Neural cell (in vitro differentiated cells): ENCODE measurements around the gene SDK1. TPM values are rescaled to one million over a fixed set of nuclear protein-coding genes. Genes with fewer than 3 reads are reported as not detected.
"Not testable (repeated sequence)": the region's sequence is repeated elsewhere in the genome, so short reads cannot be mapped to it uniquely, and the experiment has no call there.

Source experiments
- H2AFZ ChIP-seq: fragments of 200-600, 300-800 bp; sonication (generic), shearing (Covaris generic); 2 replicates; pipeline ENCODE4 v1.6.0; 2014; ENCODE audit warnings: low read depth, mild to moderate bottlenecking, antibody characterized with exemption, low read length, moderate library complexity
- H3F3A ChIP-seq: fragments of 200-600 bp; shearing (Covaris generic); 2 replicates; pipeline ENCODE4 v1.6.1; 2016; ENCODE audit warnings: mild to moderate bottlenecking, moderate library complexity, mixed read lengths, antibody characterized with exemption, low read length; ENCODE audit not compliant: insufficient read depth, poor library complexity, severe bottlenecking
- H3K27ac ChIP-seq: fragments of 200-600, 300-800 bp; sonication (generic), shearing (Covaris generic); 2 replicates; pipeline ENCODE4 v1.5.1; 2014; ENCODE audit warnings: mild to moderate bottlenecking, low read length, moderate library complexity
- H3K27me3 ChIP-seq: fragments of 300-800, 200-600 bp; sonication (generic), shearing (Covaris generic); 2 replicates; pipeline ENCODE4 v1.6.0; 2014; ENCODE audit warnings: mild to moderate bottlenecking, low read depth, low read length, moderate library complexity; ENCODE audit not compliant: insufficient read depth
- H3K36me3 ChIP-seq: fragments of 300-800, 200-600 bp; sonication (generic), shearing (Covaris generic); 2 replicates; pipeline ENCODE4 v1.5.1; 2014; ENCODE audit warnings: mild to moderate bottlenecking, antibody characterized with exemption, low read length, moderate library complexity; ENCODE audit not compliant: insufficient read depth
- H3K4me2 ChIP-seq: fragments of 300-800, 200-600 bp; sonication (generic), shearing (Covaris generic); 2 replicates; pipeline ENCODE4 v1.6.0; 2014; ENCODE audit warnings: mild to moderate bottlenecking, low read length
- H3K4me3 ChIP-seq: fragments of 300-800, 200-600 bp; sonication (generic), shearing (Covaris generic); 2 replicates; pipeline ENCODE4 v1.5.1; 2014; ENCODE audit warnings: mild to moderate bottlenecking, low read length, moderate library complexity
- H3K79me2 ChIP-seq: fragments of 200-600 bp; shearing (Covaris generic); replicated peaks from 2 replicates; pipeline ENCODE4 v1.6.0; 2014; ENCODE audit warnings: mild to moderate bottlenecking, low read length, moderate library complexity; ENCODE audit not compliant: insufficient read depth
- H3K9ac ChIP-seq: fragments of 300-800, 200-600 bp; sonication (generic), shearing (Covaris generic); 2 replicates; pipeline ENCODE4 v1.6.1; 2016; ENCODE audit warnings: mild to moderate bottlenecking, low read length, mixed read lengths
- H3K9me2 ChIP-seq: fragments of 200-600 bp; shearing (Covaris generic); 2 replicates; pipeline ENCODE4 v1.6.1; 2016; ENCODE audit warnings: mild to moderate bottlenecking, low read length, mixed read lengths; ENCODE audit not compliant: insufficient read depth
- H3K9me3 ChIP-seq: fragments of 200-600, 300-800 bp; sonication (generic), shearing (Covaris generic); 2 replicates; pipeline ENCODE4 v1.6.1; 2016; ENCODE audit warnings: mild to moderate bottlenecking, mixed run types, low read length, moderate library complexity, mixed read lengths
- H4K20me1 ChIP-seq: fragments of 200-600 bp; shearing (Covaris generic); 2 replicates; pipeline ENCODE4 v1.6.1; 2016; ENCODE audit warnings: mild to moderate bottlenecking, mixed run types; ENCODE audit not compliant: insufficient read depth
- CTCF ChIP-seq: fragments of 450-650 bp; IDR thresholded peaks from 2 replicates; pipeline ENCODE4 v1.5.1; 2014; ENCODE audit warnings: antibody characterized with exemption, mild to moderate bottlenecking, moderate library complexity; ENCODE audit not compliant: poor library complexity, severe bottlenecking
- EP300 ChIP-seq: fragments of 450-650 bp; conservative IDR thresholded peaks from 2 replicates; pipeline ENCODE4 v1.6.1; 2014; ENCODE audit warnings: antibody characterized with exemption, mild to moderate bottlenecking, moderate library complexity; ENCODE audit not compliant: poor library complexity, severe bottlenecking
- EZH2 ChIP-seq: fragments of 200-600, 300-800 bp; shearing (Covaris generic), sonication (generic); IDR thresholded peaks from 2 replicates; pipeline ENCODE4 v1.6.1; 2014; ENCODE audit warnings: antibody characterized with exemption, low read length, borderline replicate concordance, mild to moderate bottlenecking; ENCODE audit not compliant: insufficient read depth, poor library complexity, severe bottlenecking
- MXI1 ChIP-seq: fragments of 450-650 bp; conservative IDR thresholded peaks from 2 replicates; pipeline ENCODE4 v1.6.1; 2014; ENCODE audit warnings: antibody characterized with exemption, mild to moderate bottlenecking; ENCODE audit not compliant: poor library complexity, severe bottlenecking
- POLR2AphosphoS5 ChIP-seq: IDR thresholded peaks from 2 replicates; pipeline ENCODE4 v1.6.1; 2012
- RAD21 ChIP-seq: fragments of 450-650 bp; conservative IDR thresholded peaks from 2 replicates; pipeline ENCODE4 v1.6.1; 2014; ENCODE audit warnings: antibody characterized with exemption, mild to moderate bottlenecking, moderate library complexity
- REST ChIP-seq: IDR thresholded peaks from 2 replicates; pipeline ENCODE4 v1.6.1; 2012; ENCODE audit warnings: borderline replicate concordance
- SMC3 ChIP-seq: fragments of 450-650 bp; conservative IDR thresholded peaks from 2 replicates; pipeline ENCODE4 v1.6.1; 2014; ENCODE audit warnings: antibody characterized with exemption, mild to moderate bottlenecking, moderate library complexity; ENCODE audit not compliant: poor library complexity
- TAF1 ChIP-seq: IDR thresholded peaks from 2 replicates; pipeline ENCODE4 v1.6.1; 2012; ENCODE audit warnings: low read depth
- polyA plus RNA-seq: library from polyadenylated mRNA; depleted of rRNA; stranded (reverse); fragments of >200 nt; gene quantifications from 2 replicates; pipeline ENCODE4 v1.2.3, GENCODE V29; 2014

The SDK1 gene
- polyA plus RNA-seq, 1 donor from 2014 or later: 2.7 TPM

GRCh38 chr7:4216016-4216415, 915.0 kb downstream of the SDK1 start:
- H3K27ac ChIP-seq: no peak overlapping the region

GRCh38 chr7:4217126-4217660, 916.1 kb downstream of the SDK1 start:
- not testable (repeated sequence) for H3K36me3 ChIP-seq, H3K9me2 ChIP-seq, H3K27me3 ChIP-seq, H3K79me2 ChIP-seq, H3K27ac ChIP-seq, H3K9ac ChIP-seq, H3K4me2 ChIP-seq, H2AFZ ChIP-seq, H4K20me1 ChIP-seq, H3K9me3 ChIP-seq, H3K4me3 ChIP-seq, H3F3A ChIP-seq

More at GRCh38 chr7:4216016-4216415, 915.0 kb downstream of the SDK1 start:
- no peak overlapping the region for H3K4me2 ChIP-seq
- H3K27me3 ChIP-seq: no peaks in the 10 kb centered on the region
- H3K9me3 ChIP-seq: no peaks in the 10 kb centered on the region
- no peaks in the 10 kb centered on the region for H3K9me2 ChIP-seq
- H2AFZ ChIP-seq: no peak overlapping the region
- H3K36me3 ChIP-seq: no peaks in the 10 kb centered on the region
- H3K79me2 ChIP-seq: no peaks in the 10 kb centered on the region
- H3K9ac ChIP-seq: no peak overlapping the region
- no peak for TF ChIP-seq RAD21
- H4K20me1 ChIP-seq: no peaks in the 10 kb centered on the region
- no peak overlapping the region for H3K4me3 ChIP-seq
- H3F3A ChIP-seq: no peaks in the 10 kb centered on the region

- no peaks in the 10 kb centered on the region for H3F3A ChIP-seq
- no peak overlapping the region for H3K4me3 ChIP-seq
- no peak overlapping the region for H3K4me2 ChIP-seq
- H2AFZ ChIP-seq: no peak overlapping the region
- H3K27ac ChIP-seq: no peak overlapping the region
- no peaks in the 10 kb centered on the region for H3K79me2 ChIP-seq
- no peaks in the 10 kb centered on the region for H3K9me3 ChIP-seq
- no peaks in the 10 kb centered on the region for H4K20me1 ChIP-seq
- no peak overlapping the region for H3K9ac ChIP-seq
- H3K27me3 ChIP-seq: no peaks in the 10 kb centered on the region
- no peaks in the 10 kb centered on the region for H3K9me2 ChIP-seq
- H3K36me3 ChIP-seq: no peaks in the 10 kb centered on the region
- TF ChIP-seq TAF1 (no peak), POLR2AphosphoS5 (no peak), MXI1 (no peak), EZH2 (no peak), REST (no peak), CTCF (no peak), EP300 (no peak), RAD21 (no peak), SMC3 (no peak)
Measured at GRCh38 chr7:4218481-4218880, 917.4 kb downstream of the SDK1 start.
